Upper lobe of right lung (tissue), 1 donor: Measurements from ENCODE around the gene STAU1. TPM values are rescaled to one million over a fixed set of nuclear protein-coding genes. Genes with fewer than 3 reads are reported as not detected.
"Not testable (repeated sequence)": the region's sequence is repeated elsewhere in the genome, so short reads cannot be mapped to it uniquely, and the experiment has no call there.

Source experiments
- ATAC-seq: fragments of 200-7000 bp; cut with Tn5 transposase; one replicate; pipeline ENCODE4 v1.9.1; 2020; ENCODE audit warnings: mild to moderate bottlenecking, moderate library complexity
- DNase-seq: peaks from one replicate; pipeline ENCODE4 v3.0.0-alpha.2; 2020
- H3K27ac ChIP-seq: fragments of 200-600 bp; one replicate; pipeline ENCODE4 v1.8.0; 2022
- H3K27me3 ChIP-seq: fragments of 200-600 bp; one replicate; pipeline ENCODE4 v1.8.0; 2022; ENCODE audit warnings: mild to moderate bottlenecking
- H3K36me3 ChIP-seq: fragments of 200-600 bp; one replicate; pipeline ENCODE4 v1.8.0; 2022
- H3K4me1 ChIP-seq: fragments of 200-600 bp; one replicate; pipeline ENCODE4 v1.8.0; 2022
- H3K4me3 ChIP-seq: fragments of 200-600 bp; one replicate; pipeline ENCODE4 v1.8.0; 2022; ENCODE audit warnings: mild to moderate bottlenecking
- H3K9me3 ChIP-seq: fragments of 200-600 bp; one replicate; pipeline ENCODE4 v1.8.0; 2022
- CTCF ChIP-seq: fragments of 200-600 bp; IDR thresholded peaks from one replicate; pipeline ENCODE4 v1.8.0; 2022; ENCODE audit warnings: antibody characterized with exemption
- intact Hi-C: fragments of 100-400 bp; cut with DNase I; formaldehyde crosslinking; loops from one replicate; pipeline ENCODE4 v1.11.0; 2022
- total RNA-seq: library from RNA; stranded (reverse); fragmentation: NEBNext Ultra II Directional; extraction: Animal tissue kit (Norgen Biotek cat#: 25700); gene quantifications from one replicate; pipeline ENCODE4 v1.2.1, GENCODE V29; 2021
- donor health status: DM: no; HTN: yes; CAD: no; lungs with severe emphysema.

STAU1 gene
- total RNA-seq, 1 donor from 2014 or later: 76.0 TPM

DNA sequence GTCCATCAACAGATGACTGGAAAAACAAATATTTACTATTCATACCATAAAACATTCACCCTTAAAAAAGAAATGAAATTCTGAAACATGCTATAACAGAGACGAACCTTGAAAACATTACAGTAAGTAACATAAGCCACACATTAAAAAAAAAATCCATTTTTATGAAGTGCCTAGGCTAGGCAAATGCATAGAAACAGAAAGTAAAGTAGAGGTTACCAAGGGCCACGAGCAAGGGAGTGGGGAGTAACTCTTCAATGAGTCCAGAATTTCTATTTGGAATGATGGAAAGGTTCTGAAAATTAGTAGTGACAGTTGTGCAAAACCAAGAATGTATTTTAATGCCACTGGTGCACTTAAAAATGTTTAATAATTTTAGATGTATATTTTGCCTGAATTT lies 47.7 kb downstream of the STAU1 start:
- no peak overlapping the region for H3K4me3 ChIP-seq
- H3K9me3 ChIP-seq: no peaks in the 10 kb centered on the region
- no peaks in the 10 kb centered on the region for H3K27me3 ChIP-seq
- intact Hi-C loops: no loop called here
- ATAC-seq (no peak), DNase-seq (no peak)
- no peaks in the 10 kb centered on the region for H3K4me1 ChIP-seq
- H3K36me3 ChIP-seq: peaks cover 36% of the 10 kb centered on the region
- no peak overlapping the region for H3K27ac ChIP-seq
- TF ChIP-seq CTCF: no peak

DNA sequence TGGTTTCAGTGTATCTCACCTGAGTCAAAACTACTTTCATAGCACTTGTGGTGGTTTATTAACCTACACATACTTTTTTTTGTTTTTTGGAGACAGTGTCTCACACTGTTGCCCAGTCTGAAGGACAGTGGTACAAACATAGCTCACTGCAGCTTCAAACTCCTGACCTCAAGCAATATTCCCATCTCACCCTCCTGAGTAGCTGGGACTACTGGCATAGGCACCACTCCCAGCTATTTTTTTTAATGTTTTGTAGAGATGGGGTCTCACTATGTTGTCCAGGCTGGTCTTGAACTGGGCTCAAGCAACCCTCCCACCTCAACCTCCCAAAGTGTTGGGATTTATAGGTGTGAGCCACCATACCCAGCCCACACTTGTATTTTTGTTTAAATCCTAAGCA lies 49.7 kb downstream of the STAU1 start:
- Histone ChIP-seq H3K36me3 (peaks cover 40% of the 10 kb centered on the region), H3K27me3 (no peaks in the 10 kb centered on the region), H3K4me3 (no peak overlapping the region), H3K4me1 (peaks cover under 1% of the 10 kb centered on the region), H3K9me3 (no peaks in the 10 kb centered on the region), H3K27ac (no peak overlapping the region)
- TF ChIP-seq CTCF: no peak
- intact Hi-C loops: no loop called here
- DNase-seq (no peak), ATAC-seq (no peak)

DNA sequence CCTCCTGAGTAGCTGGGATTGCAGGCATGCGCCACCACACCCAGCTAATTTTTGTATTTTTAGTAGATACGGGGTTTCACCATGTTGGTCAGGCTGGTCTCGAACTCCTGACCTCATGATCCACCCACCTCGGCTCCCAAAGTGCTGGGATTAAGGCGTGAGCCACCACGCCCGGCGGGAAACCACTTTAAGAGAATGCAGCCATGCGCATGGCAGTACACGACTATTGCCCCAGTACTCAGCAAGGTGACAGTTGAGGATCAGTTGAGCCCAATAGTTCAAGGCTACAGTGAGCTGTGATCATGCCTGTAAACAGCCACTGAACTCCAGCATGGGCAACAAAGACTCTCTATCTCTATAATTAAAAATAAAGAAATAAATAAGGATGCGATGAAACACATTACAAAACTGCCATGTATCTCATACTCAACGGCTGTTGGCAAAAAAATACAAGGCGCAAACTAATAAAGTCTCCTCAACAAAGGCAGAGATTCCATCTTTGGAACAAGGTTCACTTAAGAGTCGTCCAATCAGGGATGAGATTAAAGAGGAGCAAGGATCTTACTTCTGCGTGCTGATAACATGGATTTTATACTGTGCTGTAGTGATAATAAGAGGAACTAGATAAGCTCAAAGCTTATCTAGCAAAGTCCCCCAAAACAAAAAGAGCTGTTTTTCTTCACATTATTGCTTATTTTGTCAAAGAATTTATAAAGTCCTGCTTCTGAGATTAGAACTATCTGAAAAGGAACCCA lies 51.1 kb downstream of the STAU1 start:
- intact Hi-C loops: no loop called here
- H3K4me1 ChIP-seq: peaks cover 6% of the 10 kb centered on the region
- peaks cover 39% of the 10 kb centered on the region for H3K36me3 ChIP-seq
- no peaks in the 10 kb centered on the region for H3K9me3 ChIP-seq
- no peak overlapping the region for H3K4me3 ChIP-seq
- no peak for TF ChIP-seq CTCF
- H3K27ac ChIP-seq: no peak overlapping the region
- ATAC-seq (no peak), DNase-seq (no peak)
- no peaks in the 10 kb centered on the region for H3K27me3 ChIP-seq

DNA sequence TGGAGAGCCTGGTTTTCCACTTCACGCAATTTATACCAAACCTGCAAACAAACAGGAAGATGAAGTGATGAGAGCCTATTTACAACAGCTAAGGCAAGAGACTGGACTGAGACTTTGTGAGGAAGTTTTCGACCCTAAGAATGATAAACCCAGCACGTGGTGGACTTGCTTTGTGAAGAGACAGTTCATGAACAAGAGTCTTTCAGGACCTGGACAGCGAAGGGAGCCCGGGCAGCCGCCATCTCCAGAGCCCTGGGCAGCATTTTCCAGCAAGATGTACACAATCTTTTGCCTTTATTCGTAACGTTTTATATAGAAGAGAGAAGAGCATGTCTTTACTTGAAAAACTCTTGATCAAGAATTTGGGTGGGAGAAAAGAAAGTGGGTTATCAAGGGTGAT lies 53.3 kb downstream of the STAU1 start:
- DNase-seq, H3K9me3 ChIP-seq, intact Hi-C loops, H3K4me3 ChIP-seq, H3K4me1 ChIP-seq, H3K27ac ChIP-seq, ATAC-seq, H3K27me3 ChIP-seq: not testable (repeated sequence)
- peaks cover 58% of the 10 kb centered on the region for H3K36me3 ChIP-seq

DNA sequence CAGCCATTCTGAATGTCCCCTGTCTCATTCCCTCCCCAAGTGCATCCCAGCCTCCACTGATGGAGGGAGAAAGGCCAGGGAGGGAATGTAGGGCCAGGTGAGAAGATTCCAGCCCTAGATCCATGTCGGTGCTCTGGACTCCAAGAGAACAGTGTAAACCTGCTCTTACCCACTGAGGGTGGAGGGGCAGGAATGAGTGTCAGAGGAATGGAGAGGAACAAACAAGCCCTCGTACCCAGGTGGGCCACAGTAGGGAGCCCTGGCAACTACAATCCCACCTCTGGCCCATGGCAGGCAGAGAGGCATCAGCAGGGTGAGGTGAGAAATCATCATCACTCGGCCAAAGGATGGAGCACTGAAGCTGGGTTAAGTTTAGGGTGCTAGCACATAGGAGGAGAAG lies 54.6 kb downstream of the STAU1 start:
- intact Hi-C loops: loop anchor here (2.0 kb wide), 1 partner anchor 85 kb away; the partner anchor contains the start of gene DDX27
- no peaks in the 10 kb centered on the region for H3K27me3 ChIP-seq
- DNase-seq: no peak
- H3K4me3 ChIP-seq: no peak overlapping the region
- no peaks in the 10 kb centered on the region for H3K9me3 ChIP-seq
- H3K36me3 ChIP-seq: peaks cover 54% of the 10 kb centered on the region
- ATAC-seq: no peak
- no peak for TF ChIP-seq CTCF
- H3K27ac ChIP-seq: no peak overlapping the region
- peaks cover 6% of the 10 kb centered on the region for H3K4me1 ChIP-seq

DNA sequence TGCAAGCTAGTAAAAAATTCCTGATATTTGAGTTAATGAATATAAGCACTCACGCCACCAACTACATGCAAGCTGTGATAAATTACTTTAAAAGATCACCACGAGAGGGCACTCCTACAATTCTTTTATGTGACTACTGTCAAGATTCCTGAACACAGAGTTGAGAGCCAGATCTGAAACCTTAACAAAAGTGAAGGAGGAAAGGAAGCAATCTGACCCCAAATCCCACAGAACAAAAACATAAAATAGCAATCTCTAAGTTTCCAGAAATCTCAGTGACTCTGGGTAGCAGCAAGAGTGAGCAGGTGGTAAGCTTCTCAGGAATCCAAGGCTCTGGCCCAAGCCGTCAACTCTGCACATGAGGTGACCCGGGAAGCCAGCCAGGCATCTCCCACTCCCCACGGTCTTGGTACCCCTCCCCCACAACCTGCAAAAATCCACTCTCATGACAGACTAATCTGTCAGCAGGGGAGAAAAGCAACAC lies 55.1 kb downstream of the STAU1 start:
- ATAC-seq (peak; percentile 81), DNase-seq (no peak)
- Histone ChIP-seq H3K27me3 (no peaks in the 10 kb centered on the region), H3K27ac (no peak overlapping the region), H3K36me3 (peaks cover 57% of the 10 kb centered on the region), H3K9me3 (no peaks in the 10 kb centered on the region), H3K4me1 (peaks cover 6% of the 10 kb centered on the region), H3K4me3 (no peak overlapping the region)
- peak; percentile 59 for TF ChIP-seq CTCF
- intact Hi-C loops: loop anchor here (2.0 kb wide), 1 partner anchor 86 kb away; the partner anchor contains the start of gene DDX27
